Prostate gland (tissue), 2 donors: ENCODE data around the gene ZMPSTE24.

Experiments
- POLR2A ChIP-seq: fragments of 450-650 bp; IDR thresholded peaks from one replicate; pipeline ENCODE4 v1.6.1; 2016; ENCODE audit warnings: antibody characterized with exemption, mild to moderate bottlenecking
- POLR2AphosphoS5 ChIP-seq: sonication (generic); formaldehyde crosslinking; IDR thresholded peaks from one replicate; pipeline ENCODE4 v1.6.1; 2017; ENCODE audit warnings: antibody characterized with exemption
- TF ChIP-seq, protein P1 (sequence below), 4 experiments: fragments of 200-600 bp in 2 of 4; fragments of 450-650 bp in 2 of 4; sonication (generic) in 2 of 4; IDR thresholded peaks; 1 replicate in 3 of 4; 2 replicates in 1 of 4; pipeline ENCODE4 v1.5.1; 2016 to 2019; ENCODE audit warnings: antibody characterized with exemption in 4 of 4, mild to moderate bottlenecking in 2 of 4, moderate library complexity in 2 of 4

DNA sequence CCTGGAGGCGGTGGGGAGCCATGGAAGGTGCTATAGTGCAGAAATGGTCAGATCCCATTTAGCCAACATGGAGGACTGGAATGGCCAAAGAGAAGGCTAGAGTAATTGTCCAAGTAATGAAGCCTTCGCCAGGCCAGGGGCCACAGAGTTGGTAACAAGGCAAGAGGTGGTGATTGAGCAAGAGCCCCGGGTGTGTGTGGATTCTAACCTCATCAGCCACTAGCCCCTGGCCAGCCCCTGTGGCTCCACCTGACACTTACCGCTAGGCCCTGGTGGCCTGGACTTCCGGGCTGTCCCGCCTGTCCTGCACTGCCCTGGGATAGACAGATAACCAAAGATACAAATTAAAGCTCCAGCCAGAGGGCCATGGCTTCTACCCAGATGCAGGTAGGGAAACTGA is 49.1 kb downstream of the ZMPSTE24 start:
- no peak for TF ChIP-seq POLR2AphosphoS5
- TF ChIP-seq, protein P1, sequence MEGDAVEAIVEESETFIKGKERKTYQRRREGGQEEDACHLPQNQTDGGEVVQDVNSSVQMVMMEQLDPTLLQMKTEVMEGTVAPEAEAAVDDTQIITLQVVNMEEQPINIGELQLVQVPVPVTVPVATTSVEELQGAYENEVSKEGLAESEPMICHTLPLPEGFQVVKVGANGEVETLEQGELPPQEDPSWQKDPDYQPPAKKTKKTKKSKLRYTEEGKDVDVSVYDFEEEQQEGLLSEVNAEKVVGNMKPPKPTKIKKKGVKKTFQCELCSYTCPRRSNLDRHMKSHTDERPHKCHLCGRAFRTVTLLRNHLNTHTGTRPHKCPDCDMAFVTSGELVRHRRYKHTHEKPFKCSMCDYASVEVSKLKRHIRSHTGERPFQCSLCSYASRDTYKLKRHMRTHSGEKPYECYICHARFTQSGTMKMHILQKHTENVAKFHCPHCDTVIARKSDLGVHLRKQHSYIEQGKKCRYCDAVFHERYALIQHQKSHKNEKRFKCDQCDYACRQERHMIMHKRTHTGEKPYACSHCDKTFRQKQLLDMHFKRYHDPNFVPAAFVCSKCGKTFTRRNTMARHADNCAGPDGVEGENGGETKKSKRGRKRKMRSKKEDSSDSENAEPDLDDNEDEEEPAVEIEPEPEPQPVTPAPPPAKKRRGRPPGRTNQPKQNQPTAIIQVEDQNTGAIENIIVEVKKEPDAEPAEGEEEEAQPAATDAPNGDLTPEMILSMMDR (IDR thresholded peaks at IDR 0.05): no peak
- no peak for TF ChIP-seq POLR2A
